GM23338 (cell line): ENCODE measurements around the gene GIMAP6. TPM values are rescaled to one million over a fixed set of nuclear protein-coding genes. Genes with fewer than 3 reads are reported as not detected.

ENCODE experiments used
- ATAC-seq: fragments of 200-7000 bp; cut with Tn5 transposase; 3 replicates; pipeline ENCODE4 v1.9.1; 2020
- DNase-seq: peaks from one replicate; pipeline ENCODE4 v3.0.0-alpha.2; 2015; ENCODE audit warnings: low spot score
- H2AFZ ChIP-seq: fragments of 200-600 bp; sonication (generic); 2 replicates; pipeline ENCODE4 v1.8.0; 2016; ENCODE audit warnings: antibody characterized with exemption, mild to moderate bottlenecking, moderate library complexity
- H3F3A ChIP-seq: fragments of 200-600 bp; sonication (generic); replicated peaks from 2 replicates; pipeline ENCODE4 v1.8.0; 2017; ENCODE audit warnings: antibody characterized with exemption, mixed run types, low read depth
- H3K27ac ChIP-seq: fragments of 200-600 bp; sonication (generic); 2 replicates; pipeline ENCODE4 v1.6.1; 2016; ENCODE audit warnings: low read depth
- H3K27me3 ChIP-seq: fragments of 200-600 bp; sonication (generic); 2 replicates; pipeline ENCODE4 v1.8.0; 2016; ENCODE audit warnings: mild to moderate bottlenecking, mixed run types, moderate library complexity; ENCODE audit not compliant: insufficient read depth
- H3K36me3 ChIP-seq: fragments of 200-600 bp; sonication (generic); 2 replicates; pipeline ENCODE4 v1.8.0; 2016; ENCODE audit warnings: mild to moderate bottlenecking; ENCODE audit not compliant: insufficient read depth
- H3K4me1 ChIP-seq: fragments of 200-600 bp; sonication (generic); 2 replicates; pipeline ENCODE4 v1.8.0; 2016; ENCODE audit warnings: mild to moderate bottlenecking, moderate library complexity; ENCODE audit not compliant: insufficient read depth
- H3K4me2 ChIP-seq: fragments of 200-600 bp; sonication (generic); 2 replicates; pipeline ENCODE4 v1.7.1; 2017; ENCODE audit warnings: mixed run types
- H3K4me3 ChIP-seq: fragments of 200-600 bp; sonication (generic); 2 replicates; pipeline ENCODE4 v1.6.1; 2016; ENCODE audit warnings: mixed run types
- H3K79me2 ChIP-seq: fragments of 200-600 bp; sonication (generic); replicated peaks from 2 replicates; pipeline ENCODE4 v1.8.0; 2017; ENCODE audit warnings: mild to moderate bottlenecking; ENCODE audit not compliant: insufficient read depth
- H3K9me2 ChIP-seq: fragments of 200-600 bp; sonication (generic); 2 replicates; pipeline ENCODE4 v1.8.0; 2017; ENCODE audit not compliant: insufficient read depth
- H4K20me1 ChIP-seq: fragments of 200-600 bp; sonication (generic); replicated peaks from 2 replicates; pipeline ENCODE4 v1.8.0; 2017; ENCODE audit warnings: mild to moderate bottlenecking; ENCODE audit not compliant: insufficient read depth
- H3K27ac Mint-ChIP-seq: 2 replicates; pipeline ENCODE4 v1.8.0; 2020; ENCODE audit warnings: inconsistent platforms, mild to moderate bottlenecking, moderate library complexity, mixed read lengths
- H3K27me3 Mint-ChIP-seq: 3 replicates; pipeline ENCODE4 v1.8.0; 2022; ENCODE audit warnings: low read depth, mild to moderate bottlenecking, moderate library complexity, mixed read lengths, inconsistent platforms; ENCODE audit not compliant: insufficient read depth, poor library complexity
- H3K36me3 Mint-ChIP-seq: 3 replicates; pipeline ENCODE4 v1.8.0; 2021; ENCODE audit warnings: low read depth, mild to moderate bottlenecking, inconsistent platforms, moderate library complexity, mixed read lengths
- H3K4me1 Mint-ChIP-seq: 3 replicates; pipeline ENCODE4 v1.8.0; 2020; ENCODE audit warnings: mild to moderate bottlenecking, inconsistent platforms, mixed read lengths
- H3K4me3 Mint-ChIP-seq: 3 replicates; pipeline ENCODE4 v1.8.0; 2021; ENCODE audit warnings: moderate library complexity, mild to moderate bottlenecking, inconsistent platforms, mixed read lengths
- H3K9me3 Mint-ChIP-seq: 3 replicates; pipeline ENCODE4 v1.8.0; 2020; ENCODE audit warnings: moderate library complexity, mild to moderate bottlenecking, inconsistent platforms, mixed read lengths
- CREB1 ChIP-seq: fragments of 250-450 bp; sonication (Bioruptor Pico); IDR thresholded peaks from 2 replicates; pipeline ENCODE4 v1.5.0; 2020; ENCODE audit warnings: low read depth, mild to moderate bottlenecking, moderate library complexity
- CTCF ChIP-seq, 2 experiments: fragments of 200-600 bp in 1 of 2; sonication (generic) in 1 of 2; conservative IDR thresholded peaks; 2 replicates each; pipeline versions ENCODE4 v1.5.1 to v1.6.1; 2016 to 2017; ENCODE audit warnings: antibody characterized with exemption in 2 of 2, low read depth in 2 of 2, mild to moderate bottlenecking in 2 of 2, moderate library complexity in 1 of 2
- ETS1 ChIP-seq: IDR thresholded peaks from 2 replicates; pipeline ENCODE4 v1.6.1; 2016; ENCODE audit warnings: antibody characterized with exemption
- EZH2 ChIP-seq: fragments of 200-600 bp; sonication (generic); IDR thresholded peaks from one replicate; pipeline ENCODE4 v1.8.0; 2017; ENCODE audit warnings: antibody characterized with exemption, mild to moderate bottlenecking, low read depth; ENCODE audit not compliant: unreplicated experiment
- EZH2phosphoT487 ChIP-seq: fragments of 200-600 bp; sonication (generic); IDR thresholded peaks from one replicate; pipeline ENCODE4 v1.8.1; 2018; ENCODE audit warnings: antibody characterized with exemption; ENCODE audit not compliant: unreplicated experiment
- JUNB ChIP-seq: IDR thresholded peaks from one replicate; pipeline ENCODE4 v1.6.1; 2016; ENCODE audit warnings: antibody characterized with exemption; ENCODE audit not compliant: unreplicated experiment
- POLR2AphosphoS5 ChIP-seq: IDR thresholded peaks from 2 replicates; pipeline ENCODE4 v1.6.1; 2016; ENCODE audit warnings: antibody characterized with exemption, low read depth
- REST ChIP-seq: IDR thresholded peaks from one replicate; pipeline ENCODE4 v1.6.1; 2018; ENCODE audit warnings: antibody characterized with exemption; ENCODE audit not compliant: unreplicated experiment
- ZNF331 ChIP-seq: fragments of 250-450 bp; sonication (Bioruptor Pico); IDR thresholded peaks from 2 replicates; pipeline ENCODE4 v1.5.0; 2020; ENCODE audit warnings: low read depth, mild to moderate bottlenecking, moderate library complexity
- ZNF462 ChIP-seq: fragments of 250-450 bp; sonication (Bioruptor Pico); IDR thresholded peaks from 2 replicates; pipeline ENCODE4 v1.5.0; 2020; ENCODE audit warnings: mild to moderate bottlenecking, moderate library complexity
- polyA plus RNA-seq: library from polyadenylated mRNA; unstranded; fragments of >200 nt; fragmentation: Nextera tagmentation; extraction: Ambion mirVana; gene quantifications from 2 replicates; pipeline ENCODE4 v1.2.1, GENCODE V29; 2016
- total RNA-seq: library from RNA; depleted of rRNA; stranded (reverse); fragments of >200 nt; shearing (Covaris generic); gene quantifications from 2 replicates; pipeline ENCODE4 v1.2.3, GENCODE V29; 2014

The GIMAP6 gene
- total and polyA plus RNA-seq, 2 experiments from 2014 or later = not detected

DNA sequence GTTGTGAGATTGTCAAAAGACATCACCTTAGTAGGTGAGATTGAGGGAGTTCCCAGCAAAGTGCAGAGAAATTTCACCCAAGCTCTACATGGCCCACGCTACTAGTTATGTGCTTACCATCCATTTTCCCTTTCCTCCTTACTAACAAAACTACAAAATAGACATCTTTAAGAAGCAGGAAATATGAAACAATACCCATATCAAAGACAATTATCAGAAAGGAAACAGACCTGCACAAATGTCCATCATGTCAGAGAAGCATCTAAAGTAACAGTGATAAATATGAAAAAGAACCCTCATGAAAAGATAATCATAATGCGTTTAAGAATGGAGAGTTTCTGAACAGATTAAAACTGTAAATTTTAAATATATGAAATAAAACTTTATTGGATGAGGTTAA, 36.8 kb downstream of the GIMAP6 start (continued):
- no peak for TF ChIP-seq ZNF462 (CRISPR knock-in tag)
- no peak for TF ChIP-seq JUNB
- no peak for TF ChIP-seq EZH2phosphoT487
- TF ChIP-seq CREB1 (CRISPR knock-in tag) = no peak
- no peak for TF ChIP-seq ETS1
- no peak for TF ChIP-seq ZNF331
- no peak for TF ChIP-seq EZH2
- TF ChIP-seq POLR2AphosphoS5 = no peak

DNA sequence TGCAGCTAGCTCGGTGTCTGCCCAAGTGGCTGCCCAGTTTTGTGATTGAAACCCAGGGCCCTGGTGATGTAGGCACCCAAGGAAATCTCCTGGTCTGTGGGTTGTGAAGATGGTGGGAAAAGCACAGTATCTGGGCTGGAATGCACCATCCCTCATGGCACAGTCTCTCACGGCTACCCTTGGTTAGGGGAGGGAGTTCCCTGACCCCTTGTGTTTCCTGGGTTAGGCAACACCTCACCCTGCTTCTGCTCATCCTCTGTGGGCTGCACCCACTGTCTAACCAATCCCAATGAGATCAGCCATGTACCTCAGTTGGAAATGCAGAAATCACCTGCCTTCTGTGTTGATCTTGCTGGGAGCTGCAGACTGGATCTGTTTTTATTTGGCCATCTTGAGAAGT, 37.4 kb downstream of the GIMAP6 start:
- Histone ChIP-seq H3K27ac (no peak overlapping the region), H3F3A (no peaks in the 10 kb centered on the region), H3K79me2 (no peaks in the 10 kb centered on the region), H3K9me2 (no peaks in the 10 kb centered on the region; the same call in none of the 2 replicates), H3K4me2 (no peak overlapping the region), H3K4me3 (no peak overlapping the region), H2AFZ (no peak overlapping the region), H3K36me3 (peaks cover 6% of the 10 kb centered on the region; the same call in 1 of the 2 replicates), H3K4me1 (no peaks in the 10 kb centered on the region), H3K27me3 (no peaks in the 10 kb centered on the region), H4K20me1 (no peaks in the 10 kb centered on the region)
- Mint-ChIP-seq H3K36me3 (peaks cover 23% of the 10 kb centered on the region), H3K27me3 (peaks cover 5% of the 10 kb centered on the region), H3K27ac (no peak overlapping the region), H3K4me3 (no peak overlapping the region), H3K9me3 (peaks cover 65% of the 10 kb centered on the region), H3K4me1 (no peaks in the 10 kb centered on the region)
- ATAC-seq = no peak
- DNase-seq = no peak
- TF ChIP-seq ETS1 = no peak
- TF ChIP-seq REST = no peak
- TF ChIP-seq CTCF (conservative IDR thresholded peaks at IDR 0.05; ENCODE audit: low read depth in 2 of 2) = no peak
- TF ChIP-seq ZNF331 = no peak
